Hepatocyte (in vitro differentiated cells): ENCODE measurements around the gene ZMAT5. TPM values are rescaled to one million over a fixed set of nuclear protein-coding genes. Genes with fewer than 3 reads are reported as not detected.

ENCODE experiments used
- DNase-seq: peaks from one replicate; pipeline ENCODE4 v3.0.0-alpha.2; 2016; ENCODE audit warnings: low spot score
- H2AFZ ChIP-seq: fragments of 200-600 bp; sonication (generic); 2 replicates; pipeline ENCODE4 v1.6.0; 2016; ENCODE audit warnings: antibody characterized with exemption, mild to moderate bottlenecking
- H3K27ac ChIP-seq: fragments of 200-600 bp; sonication (generic); 2 replicates; pipeline ENCODE4 v1.5.1; 2016; ENCODE audit warnings: mild to moderate bottlenecking
- H3K27me3 ChIP-seq: fragments of 200-600 bp; sonication (generic); 2 replicates; pipeline ENCODE4 v1.6.1; 2016
- H3K36me3 ChIP-seq: fragments of 200-600 bp; sonication (generic); replicated peaks from 2 replicates; pipeline ENCODE4 v1.5.1; 2016; ENCODE audit warnings: low read depth; ENCODE audit not compliant: insufficient read depth
- H3K4me1 ChIP-seq: fragments of 200-600 bp; sonication (generic); 2 replicates; pipeline ENCODE4 v1.5.1; 2016; ENCODE audit warnings: mild to moderate bottlenecking, moderate library complexity; ENCODE audit not compliant: insufficient read depth
- H3K4me2 ChIP-seq: fragments of 200-600 bp; sonication (generic); 2 replicates; pipeline ENCODE4 v1.6.0; 2016
- H3K4me3 ChIP-seq: fragments of 200-600 bp; sonication (generic); 2 replicates; pipeline ENCODE4 v1.5.1; 2016; ENCODE audit warnings: mild to moderate bottlenecking
- H3K79me2 ChIP-seq: fragments of 200-600 bp; sonication (generic); 2 replicates; pipeline ENCODE4 v1.6.0; 2017; ENCODE audit warnings: mild to moderate bottlenecking
- H3K9me2 ChIP-seq: fragments of 200-600 bp; sonication (generic); replicated peaks from 2 replicates; pipeline ENCODE4 v1.6.0; 2017; ENCODE audit warnings: mild to moderate bottlenecking; ENCODE audit not compliant: insufficient read depth
- H3K9me3 ChIP-seq: fragments of 200-600 bp; sonication (generic); 2 replicates; pipeline ENCODE4 v1.5.1; 2016; ENCODE audit warnings: low read depth, mild to moderate bottlenecking
- H4K20me1 ChIP-seq: fragments of 200-600 bp; sonication (generic); 2 replicates; pipeline ENCODE4 v1.6.0; 2016; ENCODE audit warnings: mild to moderate bottlenecking; ENCODE audit not compliant: insufficient read depth, poor library complexity, severe bottlenecking
- EZH2 ChIP-seq: fragments of 200-600 bp; sonication (generic); IDR thresholded peaks from 2 replicates; pipeline ENCODE4 v1.6.1; 2016; ENCODE audit warnings: antibody characterized with exemption, mild to moderate bottlenecking, borderline replicate concordance
- EZH2phosphoT487 ChIP-seq: fragments of 200-600 bp; sonication (generic); IDR thresholded peaks from one replicate; pipeline ENCODE4 v1.6.1; 2018; ENCODE audit warnings: antibody characterized with exemption, mild to moderate bottlenecking, low read depth, moderate library complexity; ENCODE audit not compliant: unreplicated experiment, severe bottlenecking
- WGBS: methylation state at CpG from one replicate; pipeline ENCODE4 v1.1.6; 2016; ENCODE audit warnings: low lambda C conversion rate; ENCODE audit errors: missing lambda C conversion rate; 5-methylcytosine and 5-hydroxymethylcytosine counted together
- polyA plus RNA-seq: library from polyadenylated mRNA; unstranded; fragments of >200 nt; fragmentation: Nextera tagmentation; extraction: Ambion mirVana; gene quantifications from 2 replicates; pipeline ENCODE4 v1.2.1, GENCODE V29; 2016
- total RNA-seq: library from RNA; depleted of rRNA; stranded (reverse); fragments of >200 nt; gene quantifications from 2 replicates; pipeline ENCODE4 v1.2.3, GENCODE V29; 2014
- TF ChIP-seq, protein P1 (sequence below): fragments of 200-600 bp; sonication (generic); IDR thresholded peaks from 2 replicates; pipeline ENCODE4 v1.5.1; 2016; ENCODE audit warnings: antibody characterized with exemption, mild to moderate bottlenecking; ENCODE audit not compliant: poor library complexity

Gene ZMAT5
- total and polyA plus RNA-seq, 2 experiments from 2014 or later, result 18.2 to 38.5 TPM

DNA sequence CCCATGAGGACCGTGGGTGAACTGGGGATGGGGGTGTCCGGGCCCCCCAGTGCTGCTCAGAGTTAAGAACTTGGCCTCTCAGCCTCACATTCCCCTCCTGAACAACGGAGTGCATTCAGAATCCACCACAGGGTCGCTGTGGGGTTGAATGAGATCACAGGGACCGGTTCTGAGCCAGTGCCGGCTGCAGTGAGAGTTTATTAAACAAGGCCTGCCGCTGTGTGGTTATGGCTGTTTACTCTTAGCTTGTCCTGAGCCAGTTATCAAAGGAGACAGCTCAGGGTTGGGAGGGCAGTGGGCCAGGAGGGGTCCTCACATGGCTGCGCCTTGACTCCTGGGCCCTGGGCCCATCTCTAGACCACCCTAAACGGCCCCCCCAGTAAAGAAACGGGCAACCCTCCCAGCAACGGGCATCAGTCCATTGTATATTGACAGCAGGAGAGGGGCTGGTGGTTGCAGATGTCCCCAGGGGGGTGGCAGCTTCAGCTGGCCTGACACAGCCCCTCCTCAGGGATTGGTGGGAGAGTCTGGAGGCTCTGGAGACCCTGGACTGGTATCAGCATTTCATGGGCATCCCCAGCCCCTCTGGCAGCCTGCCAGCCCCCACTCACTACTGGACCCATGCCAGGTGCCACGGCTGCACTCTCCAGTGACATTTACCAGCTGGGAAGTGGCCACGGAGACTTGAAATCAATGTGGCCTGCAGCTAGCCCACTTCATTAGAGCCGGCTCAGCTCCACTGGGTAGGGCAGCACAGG, 62.1 kb downstream of the ZMAT5 start:
- WGBS, result 33% methylated on average over 13 of the region's 14 CpGs

DNA sequence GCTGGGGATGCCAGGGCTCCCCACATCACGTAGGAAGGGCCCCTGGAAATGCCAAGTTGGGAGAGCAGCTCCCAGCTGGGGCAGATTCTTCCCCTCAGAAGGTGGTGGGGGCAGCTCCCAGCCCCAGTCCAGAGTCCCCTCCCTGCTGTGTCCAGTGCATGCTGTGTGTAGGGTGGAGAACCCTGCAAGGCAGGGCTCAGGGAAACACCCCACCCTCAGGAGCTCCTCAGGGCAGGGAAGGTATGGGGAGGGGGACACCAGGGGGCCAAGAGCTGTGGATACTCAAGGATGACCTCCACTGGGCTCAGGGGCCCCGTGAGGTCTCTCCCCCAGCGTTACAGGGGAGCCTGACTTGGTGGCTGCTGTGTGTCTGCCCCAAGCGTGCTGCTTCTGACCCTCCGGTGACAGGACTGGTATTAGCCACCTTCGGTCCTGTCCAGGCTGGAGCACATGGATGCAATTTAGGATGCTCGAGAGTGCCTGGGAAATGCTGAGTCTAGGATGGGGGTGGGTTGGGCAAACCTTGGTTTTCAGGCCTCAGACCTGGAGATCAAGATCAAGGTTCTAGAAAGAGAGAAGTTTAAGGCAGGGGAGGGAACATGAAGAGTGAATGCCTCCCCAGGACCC, 63.1 kb downstream of the ZMAT5 start:
- TF ChIP-seq, protein P1, sequence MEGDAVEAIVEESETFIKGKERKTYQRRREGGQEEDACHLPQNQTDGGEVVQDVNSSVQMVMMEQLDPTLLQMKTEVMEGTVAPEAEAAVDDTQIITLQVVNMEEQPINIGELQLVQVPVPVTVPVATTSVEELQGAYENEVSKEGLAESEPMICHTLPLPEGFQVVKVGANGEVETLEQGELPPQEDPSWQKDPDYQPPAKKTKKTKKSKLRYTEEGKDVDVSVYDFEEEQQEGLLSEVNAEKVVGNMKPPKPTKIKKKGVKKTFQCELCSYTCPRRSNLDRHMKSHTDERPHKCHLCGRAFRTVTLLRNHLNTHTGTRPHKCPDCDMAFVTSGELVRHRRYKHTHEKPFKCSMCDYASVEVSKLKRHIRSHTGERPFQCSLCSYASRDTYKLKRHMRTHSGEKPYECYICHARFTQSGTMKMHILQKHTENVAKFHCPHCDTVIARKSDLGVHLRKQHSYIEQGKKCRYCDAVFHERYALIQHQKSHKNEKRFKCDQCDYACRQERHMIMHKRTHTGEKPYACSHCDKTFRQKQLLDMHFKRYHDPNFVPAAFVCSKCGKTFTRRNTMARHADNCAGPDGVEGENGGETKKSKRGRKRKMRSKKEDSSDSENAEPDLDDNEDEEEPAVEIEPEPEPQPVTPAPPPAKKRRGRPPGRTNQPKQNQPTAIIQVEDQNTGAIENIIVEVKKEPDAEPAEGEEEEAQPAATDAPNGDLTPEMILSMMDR, result no peak

More for the DNA sequence above, 62.1 kb downstream of the ZMAT5 start:
- H3K9me3 ChIP-seq, result no peaks in the 10 kb centered on the region
- no peaks in the 10 kb centered on the region for H4K20me1 ChIP-seq
- no peak overlapping the region for H3K27ac ChIP-seq
- peak; percentile 56 for DNase-seq
- H3K36me3 ChIP-seq, result no peaks in the 10 kb centered on the region
- no peak overlapping the region for H2AFZ ChIP-seq
- peaks cover 9% of the 10 kb centered on the region for H3K4me1 ChIP-seq
- H3K27me3 ChIP-seq, result peaks cover 25% of the 10 kb centered on the region
- no peak overlapping the region for H3K4me2 ChIP-seq
- H3K79me2 ChIP-seq, result no peaks in the 10 kb centered on the region
- no peak overlapping the region for H3K4me3 ChIP-seq
- H3K9me2 ChIP-seq, result no peaks in the 10 kb centered on the region
- TF ChIP-seq EZH2phosphoT487 (no peak), EZH2 (no peak)
- TF ChIP-seq, protein P1, result no peak

DNA sequence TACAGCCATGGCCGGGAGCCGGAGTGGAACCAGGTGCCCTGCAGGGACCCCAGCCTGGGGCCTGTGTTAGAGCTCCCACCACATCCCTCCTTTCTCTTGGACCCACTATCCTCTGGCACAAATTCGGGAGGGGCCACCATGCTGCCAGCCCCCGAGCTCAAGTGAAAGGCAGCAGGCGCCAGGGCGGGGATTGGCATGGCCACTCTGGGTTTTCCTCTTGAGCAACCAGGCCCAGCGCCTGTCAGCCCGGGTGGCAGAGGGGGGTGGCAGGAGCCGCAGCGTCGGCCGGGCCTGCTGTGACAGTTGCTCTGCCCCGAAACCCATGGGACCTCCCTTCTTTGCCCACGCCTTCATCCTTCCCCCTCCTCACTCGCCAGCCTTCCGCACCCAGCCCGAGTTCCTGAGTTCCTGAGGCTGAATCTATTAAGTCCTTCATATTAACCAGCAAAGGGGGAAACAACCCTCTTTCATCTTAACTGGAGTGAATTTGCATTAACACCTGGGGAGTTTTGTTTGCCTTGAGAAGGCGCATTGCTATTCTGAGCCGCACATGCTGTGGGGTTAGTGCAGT, 63.8 kb downstream of the ZMAT5 start:
- peaks cover 9% of the 10 kb centered on the region for H3K4me1 ChIP-seq
- no peaks in the 10 kb centered on the region for H3K79me2 ChIP-seq
- no peaks in the 10 kb centered on the region for H3K9me2 ChIP-seq
- WGBS, result 40% methylated on average over 19 of the region's 19 CpGs
- no peaks in the 10 kb centered on the region for H3K9me3 ChIP-seq
- peaks cover 22% of the 10 kb centered on the region for H3K27me3 ChIP-seq
- DNase-seq, result no peak
- no peak overlapping the region for H3K4me2 ChIP-seq
- H3K4me3 ChIP-seq, result no peak overlapping the region
- H3K27ac ChIP-seq, result no peak overlapping the region
- no peak for TF ChIP-seq EZH2phosphoT487
- no peak for TF ChIP-seq EZH2
- TF ChIP-seq, protein P1, result no peak
- no peak overlapping the region for H2AFZ ChIP-seq
- no peaks in the 10 kb centered on the region for H4K20me1 ChIP-seq
- no peaks in the 10 kb centered on the region for H3K36me3 ChIP-seq

More for the DNA sequence above, 63.1 kb downstream of the ZMAT5 start:
- no peak overlapping the region for H3K4me3 ChIP-seq
- no peaks in the 10 kb centered on the region for H3K36me3 ChIP-seq
- DNase-seq, result no peak
- H3K79me2 ChIP-seq, result no peaks in the 10 kb centered on the region
- peaks cover 22% of the 10 kb centered on the region for H3K27me3 ChIP-seq
- H3K9me2 ChIP-seq, result no peaks in the 10 kb centered on the region
- WGBS, result 42% methylated on average over 7 of the region's 7 CpGs
- no peak overlapping the region for H2AFZ ChIP-seq
- H3K4me1 ChIP-seq, result peaks cover 9% of the 10 kb centered on the region
- H3K27ac ChIP-seq, result no peak overlapping the region
- no peak overlapping the region for H3K4me2 ChIP-seq
- H4K20me1 ChIP-seq, result no peaks in the 10 kb centered on the region
- no peaks in the 10 kb centered on the region for H3K9me3 ChIP-seq
